HepG2 (cell line): Measurements from ENCODE around the gene PJA1. TPM values are rescaled to one million over a fixed set of nuclear protein-coding genes. Genes with fewer than 3 reads are reported as not detected.

Experiments
- ATF2 ChIP-seq: sonication (generic); formaldehyde crosslinking; IDR thresholded peaks from 2 replicates; pipeline ENCODE4 v1.4.0; 2020; ENCODE audit warnings: missing genetic modification reagents
- KMT2A ChIP-seq: sonication (generic); formaldehyde crosslinking; IDR thresholded peaks from 2 replicates; pipeline ENCODE4 v1.4.0; 2020; ENCODE audit warnings: missing genetic modification reagents
- RFXAP ChIP-seq: sonication (generic); formaldehyde crosslinking; IDR thresholded peaks from 2 replicates; pipeline ENCODE4 v1.4.0; 2020; ENCODE audit warnings: missing genetic modification reagents, borderline replicate concordance
- ZBTB3 ChIP-seq: sonication (generic); formaldehyde crosslinking; IDR thresholded peaks from 2 replicates; pipeline ENCODE4 v1.4.0; 2020; ENCODE audit warnings: low read depth, mild to moderate bottlenecking, moderate library complexity, missing genetic modification reagents, borderline replicate concordance
- ZNF501 ChIP-seq: sonication (generic); formaldehyde crosslinking; IDR thresholded peaks from 2 replicates; pipeline ENCODE4 v1.5.1; 2020; ENCODE audit warnings: mild to moderate bottlenecking, moderate library complexity, missing genetic modification reagents
- ZNF775 ChIP-seq: sonication (generic); formaldehyde crosslinking; IDR thresholded peaks from 2 replicates; pipeline ENCODE4 v1.4.0; 2020; ENCODE audit warnings: missing genetic modification reagents, mild to moderate bottlenecking, moderate library complexity, borderline replicate concordance
- ZNF790 ChIP-seq: sonication (generic); formaldehyde crosslinking; IDR thresholded peaks from 2 replicates; pipeline ENCODE4 v1.8.0; 2022; ENCODE audit warnings: missing genetic modification reagents, mild to moderate bottlenecking, borderline replicate concordance
- ZNF850 ChIP-seq: sonication (generic); formaldehyde crosslinking; conservative IDR thresholded peaks from 2 replicates; pipeline ENCODE4 v1.9.0; 2021; ENCODE audit warnings: mild to moderate bottlenecking, missing genetic modification reagents
- polyA plus RNA-seq, 8 experiments: library from polyadenylated mRNA; depleted of rRNA in 3 of 8; stranded (reverse) in 7 of 8; unstranded in 1 of 8; fragments of >200 nt; fragmentation: Illumina TruSeq in 4 of 8; extraction: Trizol in 4 of 8; gene quantifications; 2 replicates each; pipeline versions ENCODE4 v1.2.1 to v1.2.3, GENCODE V29; 2011 to 2016; ENCODE audit warnings: low read depth in 4 of 8, missing spikeins in 1 of 8, mixed read lengths in 1 of 8; ENCODE audit not compliant: insufficient read depth in 1 of 8
- total RNA-seq, 5 experiments: library from RNA; depleted of rRNA; stranded (reverse); fragments of >200 nt; fragmentation: Illumina TruSeq; extraction: Trizol; gene quantifications; 2 replicates each; pipeline ENCODE4 v1.2.3, GENCODE V29; 2016; ENCODE audit warnings: low read depth in 1 of 5
- TF ChIP-seq, protein P1 (sequence below): sonication (generic); formaldehyde crosslinking; IDR thresholded peaks from 2 replicates; pipeline ENCODE4 v1.4.0; 2020; ENCODE audit warnings: missing genetic modification reagents, borderline replicate concordance

The PJA1 gene
- total and polyA plus RNA-seq, 2 of the 13 experiments (the other 11 are each of a cell fraction or from before 2014, with no cell fraction given): 3.6 to 9.6 TPM

DNA sequence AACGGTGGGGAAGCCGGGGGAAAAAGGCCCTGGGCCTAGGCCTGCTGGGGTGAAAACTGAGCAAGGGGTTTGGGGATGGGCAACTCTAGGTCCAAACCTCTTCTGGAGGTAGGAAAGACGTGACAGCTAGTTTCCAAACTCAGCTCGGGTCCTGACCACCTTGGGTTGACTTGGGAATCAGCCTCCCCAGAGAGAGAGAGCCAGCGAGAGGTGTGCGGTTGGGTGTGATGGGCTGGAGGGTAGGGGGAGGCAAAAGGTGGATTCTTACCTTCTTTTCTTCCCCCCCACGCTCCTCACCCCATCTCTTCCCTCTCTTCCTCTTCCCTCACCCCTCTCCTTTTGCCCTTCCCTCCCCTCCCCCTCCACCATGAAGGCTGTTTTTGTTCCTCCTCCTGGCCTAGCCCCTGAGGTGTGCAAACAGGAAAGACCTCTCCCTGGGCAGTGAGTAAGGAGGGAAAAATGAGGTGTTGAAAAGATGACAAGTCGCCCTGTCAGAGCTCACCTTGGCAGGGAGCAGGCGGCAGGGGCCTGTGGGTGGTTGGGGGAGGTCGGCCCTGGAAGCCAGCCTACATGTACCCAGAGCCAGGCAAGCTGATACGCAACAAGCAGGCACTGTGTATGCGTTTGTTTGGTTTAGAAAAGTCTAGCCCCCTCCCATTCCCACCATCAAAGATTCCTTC is 14.8 kb downstream of the PJA1 start (continued):
- TF ChIP-seq, protein P1, sequence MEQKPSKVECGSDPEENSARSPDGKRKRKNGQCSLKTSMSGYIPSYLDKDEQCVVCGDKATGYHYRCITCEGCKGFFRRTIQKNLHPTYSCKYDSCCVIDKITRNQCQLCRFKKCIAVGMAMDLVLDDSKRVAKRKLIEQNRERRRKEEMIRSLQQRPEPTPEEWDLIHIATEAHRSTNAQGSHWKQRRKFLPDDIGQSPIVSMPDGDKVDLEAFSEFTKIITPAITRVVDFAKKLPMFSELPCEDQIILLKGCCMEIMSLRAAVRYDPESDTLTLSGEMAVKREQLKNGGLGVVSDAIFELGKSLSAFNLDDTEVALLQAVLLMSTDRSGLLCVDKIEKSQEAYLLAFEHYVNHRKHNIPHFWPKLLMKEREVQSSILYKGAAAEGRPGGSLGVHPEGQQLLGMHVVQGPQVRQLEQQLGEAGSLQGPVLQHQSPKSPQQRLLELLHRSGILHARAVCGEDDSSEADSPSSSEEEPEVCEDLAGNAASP (CRISPR knock-in tag): no peak
- TF ChIP-seq RFXAP (CRISPR knock-in tag) (no peak), ZBTB3 (CRISPR knock-in tag) (no peak), ZNF775 (CRISPR knock-in tag) (no peak), ZNF850 (no peak), ZNF501 (CRISPR knock-in tag) (no peak), KMT2A (CRISPR knock-in tag) (no peak), ATF2 (no peak), ZNF790 (CRISPR knock-in tag) (no peak)
